Hepatic stellate cell (primary cell): ENCODE results near the gene FUCA1.

Experiments used
- DNase-seq: peaks from one replicate; pipeline ENCODE4 v3.0.0; 2011; ENCODE audit warnings: low spot score

The FUCA1 gene

GRCh38 chr1:23801338-23801748, 66.7 kb downstream of the FUCA1 start:
- no peak for DNase-seq

DNA sequence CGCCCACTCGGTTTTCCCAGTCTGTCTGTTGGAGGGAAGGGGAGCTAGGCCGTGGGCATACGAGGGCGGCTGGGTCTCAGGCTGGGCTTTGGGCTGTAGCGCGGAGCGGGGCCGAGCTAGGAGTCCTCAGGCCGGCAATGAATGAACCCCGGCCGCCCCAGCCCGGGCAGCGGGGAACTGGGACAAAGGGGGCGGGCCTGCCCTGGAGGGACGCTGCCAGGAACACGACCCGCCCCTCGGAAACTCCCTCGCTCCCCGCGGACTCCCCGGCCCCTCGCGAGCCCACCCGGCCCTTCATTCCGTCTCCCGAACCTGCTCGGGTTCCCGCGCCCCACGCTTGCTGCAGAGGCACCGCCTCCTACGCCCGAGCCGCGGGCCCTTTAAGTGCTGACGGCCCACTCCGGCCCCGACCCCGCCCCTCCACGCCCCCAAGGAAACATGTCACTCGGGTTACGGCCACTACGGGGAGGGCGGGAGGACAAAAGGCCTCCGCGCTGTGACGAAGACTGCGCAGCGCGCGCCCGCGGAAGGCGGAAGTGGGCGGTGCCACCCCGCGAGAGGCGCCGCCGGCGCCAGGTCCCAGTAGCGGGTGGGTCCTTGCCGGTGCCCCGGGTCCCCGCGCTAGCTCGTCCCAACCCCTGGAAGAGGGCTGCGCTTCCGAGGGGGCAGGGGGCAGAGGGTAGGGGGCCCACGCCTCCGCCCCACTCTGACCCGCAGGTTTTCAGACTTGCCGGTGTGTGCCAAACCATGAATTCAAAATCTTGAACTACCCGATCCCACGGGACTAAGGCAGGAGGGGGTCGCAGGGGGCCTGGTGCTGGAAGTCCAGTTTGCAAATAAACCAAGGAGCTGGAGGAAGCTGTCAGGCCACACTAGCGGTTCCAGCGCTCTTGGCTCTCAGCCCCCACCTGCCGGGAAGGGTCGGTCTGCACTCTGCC, 67.4 kb downstream of the FUCA1 start, which contains the start of gene GALE:
TSS of gene GALE (minus strand) at position 355 of the 938 bp plus-strand sequence. CDS start 1,747 bp downstream, outside the sequence.
- peak; percentile 99 for DNase-seq

GRCh38 chr1:23799570-23800399, 68.3 kb downstream of the FUCA1 start:
- peak; percentile 47 for DNase-seq

DNA sequence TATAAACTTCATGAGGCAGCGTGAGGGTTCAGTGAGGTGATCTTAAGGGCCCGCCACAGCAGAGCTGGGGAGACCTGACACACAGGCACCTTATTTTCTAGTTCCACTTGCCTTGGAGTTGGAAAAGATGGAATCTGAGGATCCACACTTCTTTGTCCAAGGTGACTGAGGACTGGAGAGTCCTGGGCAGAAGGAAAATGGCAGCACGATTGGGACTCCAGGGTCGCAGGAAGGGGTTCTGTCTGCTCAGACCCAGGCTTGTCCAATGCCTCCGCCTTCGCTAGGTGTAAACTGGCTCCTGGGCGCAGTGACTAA, 68.9 kb downstream of the FUCA1 start:
- DNase-seq, result no peak

DNA sequence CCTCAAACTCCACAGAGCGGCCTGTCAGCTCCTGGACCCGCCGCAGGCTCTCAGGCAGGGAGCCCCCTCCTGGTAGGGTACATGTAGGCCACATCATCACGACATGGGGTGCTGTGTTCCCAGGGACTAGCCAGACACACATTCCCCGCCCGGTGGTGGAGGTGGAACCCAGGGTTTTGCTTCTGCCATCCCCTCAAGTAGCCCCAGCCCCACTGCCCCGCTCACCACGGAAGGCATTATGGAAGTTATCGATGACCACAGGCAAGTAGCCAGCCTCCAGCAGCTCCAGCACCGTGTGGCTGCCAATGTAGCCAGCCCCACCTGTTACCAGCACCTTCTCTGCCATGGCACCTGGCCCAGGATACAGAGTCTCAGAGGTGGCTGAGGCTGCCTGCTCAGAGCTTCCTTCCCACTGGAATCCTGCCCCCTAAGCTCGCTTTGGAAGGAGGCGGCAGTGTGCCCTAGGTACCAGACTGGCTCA, 69.4 kb downstream of the FUCA1 start:
- no peak for DNase-seq

DNA sequence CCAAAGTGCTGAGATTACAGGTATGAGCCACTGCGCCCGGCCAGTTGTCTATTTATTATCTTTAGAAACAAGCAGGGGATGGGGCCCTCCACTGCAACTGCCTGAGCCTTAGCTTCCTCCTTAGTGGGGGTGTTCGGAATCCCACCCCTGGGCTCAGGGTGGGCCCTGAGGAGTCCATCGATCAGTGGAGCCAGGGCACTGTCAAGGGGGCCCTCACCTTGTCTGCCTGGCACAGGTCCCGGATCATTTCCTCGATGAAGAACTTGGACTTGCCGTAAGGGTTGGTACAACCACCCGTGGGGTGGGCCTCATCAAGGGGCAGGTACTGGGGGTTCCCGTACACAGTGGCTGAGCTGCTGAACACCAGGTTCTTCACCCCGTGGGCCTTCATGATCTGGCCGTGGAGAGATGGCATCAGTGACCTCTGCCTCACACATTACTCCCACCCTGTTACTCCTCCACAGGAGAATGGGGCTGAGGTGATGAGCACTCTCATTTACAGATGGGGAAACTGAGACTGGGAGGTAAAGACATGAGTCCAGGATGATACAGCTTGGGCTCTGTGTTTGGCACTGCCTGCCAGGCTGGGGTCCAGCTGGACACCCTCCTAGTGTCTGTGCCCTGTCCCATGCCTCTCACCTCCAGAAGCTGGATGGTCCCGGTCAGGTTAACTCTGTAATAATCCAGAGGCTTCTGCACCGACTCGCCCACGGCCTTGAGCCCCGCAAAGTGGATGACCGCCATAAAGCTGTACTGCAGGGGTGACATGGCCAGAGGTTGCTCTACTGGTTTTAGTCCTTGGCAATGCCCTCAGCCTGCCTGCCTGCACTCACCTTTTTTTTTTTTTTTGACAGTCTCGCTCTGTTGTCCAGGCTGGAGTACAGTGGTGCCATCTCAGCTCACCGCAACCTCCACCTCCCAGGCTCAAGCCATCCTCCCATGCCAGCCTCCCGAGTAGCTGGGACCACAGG, 70.3 kb downstream of the FUCA1 start:
- no peak for DNase-seq

DNA sequence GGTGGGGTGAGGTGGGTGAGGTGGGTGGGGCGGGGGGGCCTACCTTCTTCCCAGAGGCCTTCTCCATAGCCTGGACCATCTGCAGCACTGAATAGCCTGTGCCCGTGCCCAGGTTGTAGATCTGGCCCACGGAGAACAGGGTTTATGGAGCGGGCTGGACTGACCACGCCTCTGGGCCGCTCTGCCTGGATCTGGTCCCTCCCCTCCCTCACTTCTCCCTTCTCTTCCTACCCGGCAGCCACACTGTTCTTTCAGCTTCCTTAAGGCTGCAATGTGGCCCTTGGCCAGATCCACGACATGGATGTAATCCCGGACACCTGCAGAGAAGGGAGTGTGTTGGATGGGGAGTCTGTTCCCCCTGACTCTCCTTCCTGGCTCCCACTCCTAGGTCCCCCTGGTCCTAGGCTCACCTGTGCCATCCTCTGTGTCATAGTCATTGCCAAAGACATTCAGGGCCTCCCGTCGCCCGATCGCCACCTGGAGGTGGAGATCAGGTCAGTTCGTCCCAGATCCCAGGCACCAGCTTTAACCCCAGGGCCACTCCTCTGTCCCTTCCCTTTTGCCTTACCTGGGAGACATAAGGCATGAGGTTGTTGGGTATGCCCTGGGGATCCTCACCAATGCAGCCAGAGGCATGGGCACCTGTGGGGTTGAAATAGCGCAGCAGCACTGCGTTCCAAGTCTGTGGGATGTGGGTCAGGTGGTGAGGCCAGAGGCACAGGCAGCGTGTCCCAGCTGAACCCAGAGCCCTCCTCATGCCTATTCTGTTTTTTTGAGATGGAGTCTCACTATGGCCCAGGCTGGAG, 71.4 kb downstream of the FUCA1 start:
- no peak for DNase-seq

- DNase-seq, result no peak
Observed at GRCh38 chr1:23795676-23796465, 72.2 kb downstream of the FUCA1 start.
